ENCODE results near the gene GSTO1. TPM values are rescaled to one million over a fixed set of nuclear protein-coding genes. Genes with fewer than 3 reads are reported as not detected.

Gene GSTO1
- total and polyA plus RNA-seq, 4 donors, result 137 to 349 (median 211) TPM

GRCh38 chr10:104301907-104302690 is 47.4 kb downstream of the GSTO1 start (continued):
- TF ChIP-seq JUND (IDR thresholded peaks at IDR 0.05) (no peak), FOXA1 (IDR thresholded peaks at IDR 0.05) (no peak)

GRCh38 chr10:104303594-104304355 is 49.1 kb downstream of the GSTO1 start:
- Histone ChIP-seq H3K9ac (ENCODE audit: low read depth in 1 of 2, low read length in 2 of 2) (no peak overlapping the region), H3K27me3 (ENCODE audit: control insufficient read depth in 4 of 4, insufficient read depth in 4 of 4, low read length in 3 of 4) (no peaks in the 10 kb centered on the region), H3K4me3 (ENCODE audit: low read depth in 1 of 3, low read length in 3 of 3) (no peak overlapping the region), H3K27ac (ENCODE audit: low read depth in 1 of 2, low read length in 2 of 2) (no peak overlapping the region), H3K4me1 (ENCODE audit: control insufficient read depth in 4 of 4, insufficient read depth in 4 of 4, low read length in 3 of 4) (peaks cover 0 to 12% (median 4%) of the 10 kb centered on the region in 4 donors), H3K9me3 (ENCODE audit: control insufficient read depth in 4 of 4, low read length in 3 of 4) (no peaks in the 10 kb centered on the region), H3K36me3 (ENCODE audit: control insufficient read depth in 4 of 4, insufficient read depth in 3 of 4, low read depth in 1 of 4, low read length in 3 of 4) (no peaks in the 10 kb centered on the region)
- no peak for TF ChIP-seq NR2F2 (IDR thresholded peaks at IDR 0.05)
- DNase-seq (ENCODE audit: low spot score), result no peak
- WGBS, result 47% methylated on average over 2 of the region's 2 CpGs

- no peaks in the 10 kb centered on the region for H3K9me3 ChIP-seq (ENCODE audit: control insufficient read depth in 4 of 4, low read length in 3 of 4)
- 87% methylated on average over 4 of the region's 4 CpGs for WGBS
- DNase-seq (ENCODE audit: low spot score), result no peak
- H3K4me3 ChIP-seq (ENCODE audit: low read depth in 1 of 3, low read length in 3 of 3), result no peak overlapping the region
- H3K27ac ChIP-seq (ENCODE audit: low read depth in 1 of 2, low read length in 2 of 2), result no peak overlapping the region
- no peaks in the 10 kb centered on the region for H3K36me3 ChIP-seq (ENCODE audit: control insufficient read depth in 4 of 4, insufficient read depth in 3 of 4, low read depth in 1 of 4, low read length in 3 of 4)
- TF ChIP-seq SP1 (IDR thresholded peaks at IDR 0.05) (no peak), MAX (IDR thresholded peaks at IDR 0.05) (no peak), RAD21 (IDR thresholded peaks at IDR 0.05) (no peak), JUND (IDR thresholded peaks at IDR 0.05) (no peak), HNF4A (conservative IDR thresholded peaks at IDR 0.05) (no peak), RXRA (IDR thresholded peaks at IDR 0.05) (no peak), FOXA1 (IDR thresholded peaks at IDR 0.05) (no peak), ATF3 (IDR thresholded peaks at IDR 0.05) (no peak), NR2F2 (IDR thresholded peaks at IDR 0.05) (no peak), TAF1 (conservative IDR thresholded peaks at IDR 0.05) (no peak), ZBTB33 (IDR thresholded peaks at IDR 0.05) (no peak), HNF4G (IDR thresholded peaks at IDR 0.05) (no peak), YY1 (IDR thresholded peaks at IDR 0.05) (no peak), EGR1 (IDR thresholded peaks at IDR 0.05; ENCODE audit: low read depth in 2 of 2) (no peak)
- TF ChIP-seq, protein P1, sequence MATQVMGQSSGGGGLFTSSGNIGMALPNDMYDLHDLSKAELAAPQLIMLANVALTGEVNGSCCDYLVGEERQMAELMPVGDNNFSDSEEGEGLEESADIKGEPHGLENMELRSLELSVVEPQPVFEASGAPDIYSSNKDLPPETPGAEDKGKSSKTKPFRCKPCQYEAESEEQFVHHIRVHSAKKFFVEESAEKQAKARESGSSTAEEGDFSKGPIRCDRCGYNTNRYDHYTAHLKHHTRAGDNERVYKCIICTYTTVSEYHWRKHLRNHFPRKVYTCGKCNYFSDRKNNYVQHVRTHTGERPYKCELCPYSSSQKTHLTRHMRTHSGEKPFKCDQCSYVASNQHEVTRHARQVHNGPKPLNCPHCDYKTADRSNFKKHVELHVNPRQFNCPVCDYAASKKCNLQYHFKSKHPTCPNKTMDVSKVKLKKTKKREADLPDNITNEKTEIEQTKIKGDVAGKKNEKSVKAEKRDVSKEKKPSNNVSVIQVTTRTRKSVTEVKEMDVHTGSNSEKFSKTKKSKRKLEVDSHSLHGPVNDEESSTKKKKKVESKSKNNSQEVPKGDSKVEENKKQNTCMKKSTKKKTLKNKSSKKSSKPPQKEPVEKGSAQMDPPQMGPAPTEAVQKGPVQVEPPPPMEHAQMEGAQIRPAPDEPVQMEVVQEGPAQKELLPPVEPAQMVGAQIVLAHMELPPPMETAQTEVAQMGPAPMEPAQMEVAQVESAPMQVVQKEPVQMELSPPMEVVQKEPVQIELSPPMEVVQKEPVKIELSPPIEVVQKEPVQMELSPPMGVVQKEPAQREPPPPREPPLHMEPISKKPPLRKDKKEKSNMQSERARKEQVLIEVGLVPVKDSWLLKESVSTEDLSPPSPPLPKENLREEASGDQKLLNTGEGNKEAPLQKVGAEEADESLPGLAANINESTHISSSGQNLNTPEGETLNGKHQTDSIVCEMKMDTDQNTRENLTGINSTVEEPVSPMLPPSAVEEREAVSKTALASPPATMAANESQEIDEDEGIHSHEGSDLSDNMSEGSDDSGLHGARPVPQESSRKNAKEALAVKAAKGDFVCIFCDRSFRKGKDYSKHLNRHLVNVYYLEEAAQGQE (IDR thresholded peaks at IDR 0.05), result no peak
- H3K27me3 ChIP-seq (ENCODE audit: control insufficient read depth in 4 of 4, insufficient read depth in 4 of 4, low read length in 3 of 4), result no peaks in the 10 kb centered on the region
- peaks cover 0 to 12% (median 4%) of the 10 kb centered on the region in 4 donors for H3K4me1 ChIP-seq (ENCODE audit: control insufficient read depth in 4 of 4, insufficient read depth in 4 of 4, low read length in 3 of 4)
- no peak overlapping the region for H3K9ac ChIP-seq (ENCODE audit: low read depth in 1 of 2, low read length in 2 of 2)
These were observed 49.7 kb downstream of the GSTO1 start for GRCh38 chr10:104304356-104304745.
